Gastrocnemius medialis (tissue), 4 donors: ENCODE results near the gene FAM3A.

Source experiments
- POLR2A ChIP-seq, 2 donors: fragments of 450-650 bp; IDR thresholded peaks; one replicate each; pipeline ENCODE4 v1.6.1; 2017; ENCODE audit warnings: antibody characterized with exemption in 2 of 2, mild to moderate bottlenecking in 2 of 2, moderate library complexity in 2 of 2
- TF ChIP-seq, protein P1 (sequence below), 5 experiments: fragments of 450-650 bp in 3 of 5; fragments of 200-600 bp in 2 of 5; sonication (generic) in 2 of 5; IDR thresholded peaks in 4 of 5; conservative IDR thresholded peaks in 1 of 5; 1 replicate in 4 of 5; 2 replicates in 1 of 5; pipeline ENCODE4 v1.5.1; 2016 to 2019; ENCODE audit warnings: antibody characterized with exemption in 5 of 5, mild to moderate bottlenecking in 3 of 5, moderate library complexity in 3 of 5

GRCh38 chrX:154541589-154541895 is 25.5 kb upstream of the FAM3A start:
- no peak for TF ChIP-seq POLR2A (IDR thresholded peaks at IDR 0.05)
- TF ChIP-seq, protein P1, sequence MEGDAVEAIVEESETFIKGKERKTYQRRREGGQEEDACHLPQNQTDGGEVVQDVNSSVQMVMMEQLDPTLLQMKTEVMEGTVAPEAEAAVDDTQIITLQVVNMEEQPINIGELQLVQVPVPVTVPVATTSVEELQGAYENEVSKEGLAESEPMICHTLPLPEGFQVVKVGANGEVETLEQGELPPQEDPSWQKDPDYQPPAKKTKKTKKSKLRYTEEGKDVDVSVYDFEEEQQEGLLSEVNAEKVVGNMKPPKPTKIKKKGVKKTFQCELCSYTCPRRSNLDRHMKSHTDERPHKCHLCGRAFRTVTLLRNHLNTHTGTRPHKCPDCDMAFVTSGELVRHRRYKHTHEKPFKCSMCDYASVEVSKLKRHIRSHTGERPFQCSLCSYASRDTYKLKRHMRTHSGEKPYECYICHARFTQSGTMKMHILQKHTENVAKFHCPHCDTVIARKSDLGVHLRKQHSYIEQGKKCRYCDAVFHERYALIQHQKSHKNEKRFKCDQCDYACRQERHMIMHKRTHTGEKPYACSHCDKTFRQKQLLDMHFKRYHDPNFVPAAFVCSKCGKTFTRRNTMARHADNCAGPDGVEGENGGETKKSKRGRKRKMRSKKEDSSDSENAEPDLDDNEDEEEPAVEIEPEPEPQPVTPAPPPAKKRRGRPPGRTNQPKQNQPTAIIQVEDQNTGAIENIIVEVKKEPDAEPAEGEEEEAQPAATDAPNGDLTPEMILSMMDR (IDR thresholded peaks at IDR 0.05 in 4 of 5, conservative IDR thresholded peaks at IDR 0.05 in 1 of 5): no peak
